OCI-M2 (cell line): ENCODE measurements around the gene PLCB2.

Experiments
- DNase-seq: peaks from one replicate; lab custom pipeline; 2025; ENCODE audit not compliant: unreplicated experiment; lab: John Stamatoyannopoulos, UW

Gene PLCB2

DNA sequence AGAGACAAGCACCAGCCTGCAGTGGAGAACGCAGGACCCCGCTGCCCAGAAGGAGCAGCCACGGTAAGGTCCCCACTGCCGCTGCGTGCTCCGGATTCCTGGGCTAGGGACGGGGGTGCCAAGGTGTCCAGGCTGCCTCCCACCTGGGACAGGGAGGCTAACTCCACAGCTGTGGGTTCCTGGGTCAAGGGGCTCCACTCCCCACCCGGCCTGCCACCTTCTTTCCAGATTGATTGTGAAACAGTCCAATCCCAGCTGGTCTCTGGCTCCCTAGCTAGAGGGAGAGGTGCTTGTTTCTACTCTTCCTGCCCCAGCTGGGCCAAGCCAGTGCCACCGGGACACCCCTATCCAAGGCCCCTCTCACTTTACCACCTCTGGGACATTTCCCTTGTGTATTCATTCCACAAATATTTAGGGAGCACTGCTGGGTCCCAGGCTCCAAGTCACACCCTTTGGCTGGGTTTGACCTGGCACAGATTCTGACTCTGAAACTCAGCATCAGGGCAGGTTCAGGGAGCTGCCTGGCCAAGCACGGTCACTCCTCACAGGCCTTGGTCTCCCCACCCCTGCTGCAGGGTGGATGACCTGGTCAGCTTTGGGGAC, 67.0 kb downstream of the PLCB2 start:
- DNase-seq = no peak

DNA sequence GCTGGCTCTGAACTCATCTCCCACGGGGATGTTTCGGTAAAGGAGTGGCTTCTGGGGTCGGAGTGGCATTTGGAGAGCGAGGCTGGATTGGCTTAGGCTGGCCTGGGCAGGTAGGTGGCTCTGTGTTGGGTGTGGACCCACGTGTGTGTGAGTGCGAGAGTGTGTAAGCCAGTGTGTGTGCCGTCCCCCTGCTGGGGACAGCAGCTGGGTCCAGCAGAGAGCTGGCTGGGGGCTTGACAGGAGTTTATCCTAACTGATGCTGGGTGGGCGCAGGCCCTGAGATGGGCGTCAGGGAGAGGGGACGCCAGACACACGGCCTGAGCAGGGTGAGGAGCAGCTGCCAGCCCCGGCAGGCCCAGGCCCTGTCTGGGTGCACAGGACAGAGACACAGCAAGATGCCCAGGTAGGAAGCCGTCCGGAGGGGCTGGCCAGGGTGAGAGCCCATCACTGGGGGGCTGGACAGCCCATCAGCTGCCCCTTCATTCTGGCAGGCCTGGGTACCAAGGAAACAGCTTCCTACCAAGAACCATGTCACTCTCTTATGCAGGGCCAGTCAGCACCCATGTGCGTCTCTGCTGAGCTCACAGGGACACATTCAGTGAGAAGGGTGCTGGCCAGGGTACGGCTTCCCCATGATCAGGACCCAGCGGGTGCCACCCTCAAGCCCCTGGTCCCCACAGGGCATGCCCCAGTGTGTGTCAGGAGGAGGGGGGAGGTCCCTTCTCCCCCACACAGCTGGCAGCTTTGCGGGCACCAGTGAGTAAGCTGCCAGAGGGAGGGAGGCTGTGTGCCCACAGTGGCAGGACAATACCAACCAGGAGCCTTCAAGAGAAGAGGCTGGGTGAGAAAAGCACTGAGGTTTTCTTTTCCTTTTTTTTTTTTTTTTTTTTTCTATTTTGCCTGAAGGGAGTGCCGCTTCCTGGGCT, 67.8 kb downstream of the PLCB2 start:
- DNase-seq = no peak

DNA sequence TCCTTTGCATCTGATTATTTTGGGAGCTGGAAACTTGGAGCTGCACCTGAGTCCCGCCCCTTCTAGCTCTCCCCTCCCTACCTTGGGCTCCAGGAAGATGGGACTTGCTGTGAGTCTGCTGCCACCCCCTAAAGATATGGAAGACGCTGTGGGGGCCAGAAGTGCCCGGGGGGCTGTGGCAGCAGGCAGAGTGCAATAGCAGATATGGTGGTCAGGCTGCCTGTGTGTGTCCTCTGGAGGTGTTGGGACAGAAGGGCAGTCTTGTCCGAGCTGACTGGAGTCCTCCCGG, 68.4 kb downstream of the PLCB2 start:
- DNase-seq = no peak

DNA sequence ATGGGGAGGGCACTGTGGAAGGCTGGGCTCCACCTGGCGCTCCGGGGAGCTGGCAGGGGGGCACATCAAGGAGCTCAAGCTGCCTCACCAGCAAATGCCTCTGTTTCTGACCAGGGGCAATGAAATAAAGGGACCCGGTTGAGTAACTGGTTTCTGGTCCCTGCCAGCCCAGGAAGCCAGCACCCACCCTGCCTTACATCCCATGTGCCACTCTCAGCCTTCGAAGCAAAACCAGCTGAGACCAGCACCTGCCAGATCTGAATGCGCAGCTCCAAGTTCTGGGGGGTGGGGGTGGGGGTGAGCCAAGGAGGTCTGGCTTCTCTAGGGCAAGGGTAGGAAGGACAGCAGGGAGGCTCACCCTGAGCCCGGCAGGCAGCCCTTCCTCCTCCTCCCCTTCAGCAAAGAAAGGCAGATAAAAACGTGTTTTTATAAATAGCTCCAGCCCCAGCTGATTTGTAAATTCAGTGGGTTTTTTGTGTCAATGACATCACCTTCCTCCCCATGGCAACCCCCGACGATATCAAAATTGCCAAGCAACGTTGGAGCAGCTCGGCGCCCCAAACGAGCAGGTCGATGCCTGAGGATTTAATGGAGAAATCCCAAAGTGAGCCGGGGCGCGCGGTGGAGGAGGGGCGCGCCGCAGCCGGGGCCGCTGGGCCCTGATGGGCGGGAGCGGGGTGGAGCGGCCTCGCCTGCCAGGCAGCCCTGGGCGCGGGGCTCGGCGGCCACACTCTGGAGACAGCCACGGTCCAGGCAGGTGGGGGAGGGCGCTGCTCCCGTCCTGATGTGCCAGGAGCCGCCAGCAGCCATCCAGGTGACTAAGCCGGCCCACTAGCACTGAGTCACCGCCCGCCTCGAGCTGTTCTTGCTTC, 69.0 kb downstream of the PLCB2 start, which contains the start of gene PAK6:
PAK6 (plus strand) TSS at position 532 of the 872 bp plus-strand sequence. CDS start 25,723 bp downstream, outside the sequence.
- DNase-seq = no peak
